ENCODE data around the gene PKD2.
"Not testable (repeated sequence)": the region's sequence is repeated elsewhere in the genome, so short reads cannot be mapped to it uniquely, and the experiment has no call there.

PKD2 gene

GRCh38 chr4:88005076-88005475 lies 2.4 kb upstream of the PKD2 start:
- TF ChIP-seq POLR2A (IDR thresholded peaks at IDR 0.05; ENCODE audit: low read length) (no peak), GATA1 (IDR thresholded peaks at IDR 0.05; ENCODE audit: low read depth, low read length) (no peak)
- no peak for DNase-seq

- TF ChIP-seq GATA1 (IDR thresholded peaks at IDR 0.05; ENCODE audit: low read depth, low read length), result no peak
- no peak for TF ChIP-seq POLR2A (IDR thresholded peaks at IDR 0.05; ENCODE audit: low read length)
- no peak for DNase-seq
These were observed 1.5 kb upstream of the PKD2 start for GRCh38 chr4:88005946-88006345.

GRCh38 chr4:88006956-88007303 lies 505 bp upstream of the PKD2 start:
- TF ChIP-seq POLR2A (IDR thresholded peaks at IDR 0.05; ENCODE audit: low read length) (no peak), GATA1 (IDR thresholded peaks at IDR 0.05; ENCODE audit: low read depth, low read length) (no peak)
- DNase-seq, result no peak

GRCh38 chr4:88008122-88008742 lies 797 bp downstream of the PKD2 start:
- DNase-seq, result peak; percentile 61 to 72
- TF ChIP-seq GATA1 (IDR thresholded peaks at IDR 0.05; ENCODE audit: low read depth, low read length), result no peak

GRCh38 chr4:88008743-88009171 lies 1.3 kb downstream of the PKD2 start:
- peak; percentile 55 to 58 for DNase-seq
- TF ChIP-seq POLR2A (IDR thresholded peaks at IDR 0.05; ENCODE audit: low read length), result peak; percentile 23
- no peak for TF ChIP-seq GATA1 (IDR thresholded peaks at IDR 0.05; ENCODE audit: low read depth, low read length)

GRCh38 chr4:88009871-88010270 lies 2.4 kb downstream of the PKD2 start:
- no peak for DNase-seq
- TF ChIP-seq POLR2A (IDR thresholded peaks at IDR 0.05; ENCODE audit: low read length) (no peak), GATA1 (IDR thresholded peaks at IDR 0.05; ENCODE audit: low read depth, low read length) (no peak)

- TF ChIP-seq POLR2A (IDR thresholded peaks at IDR 0.05; ENCODE audit: low read length) (no peak), GATA1 (IDR thresholded peaks at IDR 0.05; ENCODE audit: low read depth, low read length) (no peak)
These were observed 3.5 kb downstream of the PKD2 start for GRCh38 chr4:88010966-88011365.

GRCh38 chr4:88012647-88013046 lies 5.2 kb downstream of the PKD2 start:
- no peak for DNase-seq
- TF ChIP-seq GATA1 (IDR thresholded peaks at IDR 0.05; ENCODE audit: low read depth, low read length), result no peak
- no peak for TF ChIP-seq POLR2A (IDR thresholded peaks at IDR 0.05; ENCODE audit: low read length)

More at GRCh38 chr4:88010966-88011365, 3.5 kb downstream of the PKD2 start:
- no peak for DNase-seq

GRCh38 chr4:88014386-88014905 lies 7.0 kb downstream of the PKD2 start:
- DNase-seq, result no peak
- no peak for TF ChIP-seq GATA1 (IDR thresholded peaks at IDR 0.05; ENCODE audit: low read depth, low read length)
- no peak for TF ChIP-seq POLR2A (IDR thresholded peaks at IDR 0.05; ENCODE audit: low read length)

GRCh38 chr4:88015659-88016295 lies 8.3 kb downstream of the PKD2 start:
- no peak for TF ChIP-seq GATA1 (IDR thresholded peaks at IDR 0.05; ENCODE audit: low read depth, low read length)
- no peak for TF ChIP-seq POLR2A (IDR thresholded peaks at IDR 0.05; ENCODE audit: low read length)
- DNase-seq, result no peak

- TF ChIP-seq POLR2A (IDR thresholded peaks at IDR 0.05; ENCODE audit: low read length), result no peak
- no peak for TF ChIP-seq GATA1 (IDR thresholded peaks at IDR 0.05; ENCODE audit: low read depth, low read length)
- DNase-seq, result no peak
These were observed 10.3 kb downstream of the PKD2 start for GRCh38 chr4:88017516-88018297.

GRCh38 chr4:88018466-88018865 lies 11.0 kb downstream of the PKD2 start:
- DNase-seq, result no peak
- TF ChIP-seq POLR2A (IDR thresholded peaks at IDR 0.05; ENCODE audit: low read length) (no peak), GATA1 (IDR thresholded peaks at IDR 0.05; ENCODE audit: low read depth, low read length) (no peak)

- no peak for TF ChIP-seq GATA1 (IDR thresholded peaks at IDR 0.05; ENCODE audit: low read depth, low read length)
- TF ChIP-seq POLR2A (IDR thresholded peaks at IDR 0.05; ENCODE audit: low read length), result no peak
- DNase-seq, result no peak
These were observed 14.4 kb downstream of the PKD2 start for GRCh38 chr4:88021824-88022223.

GRCh38 chr4:88022289-88022688 lies 14.9 kb downstream of the PKD2 start:
- no peak for DNase-seq
- no peak for TF ChIP-seq GATA1 (IDR thresholded peaks at IDR 0.05; ENCODE audit: low read depth, low read length)
- no peak for TF ChIP-seq POLR2A (IDR thresholded peaks at IDR 0.05; ENCODE audit: low read length)

GRCh38 chr4:88025868-88026661 lies 18.6 kb downstream of the PKD2 start:
- not testable (repeated sequence) for DNase-seq

Measured in erythroblast (primary cell).